T1000 (cell line): ENCODE data around the gene EPS8L2.
"Not testable (repeated sequence)": the region's sequence is repeated elsewhere in the genome, so short reads cannot be mapped to it uniquely, and the experiment has no call there.

Experiments used
- DNase-seq: peaks from one replicate; lab custom pipeline; 2025; ENCODE audit warnings: mixed read lengths; lab: John Stamatoyannopoulos, UW

Gene EPS8L2

DNA sequence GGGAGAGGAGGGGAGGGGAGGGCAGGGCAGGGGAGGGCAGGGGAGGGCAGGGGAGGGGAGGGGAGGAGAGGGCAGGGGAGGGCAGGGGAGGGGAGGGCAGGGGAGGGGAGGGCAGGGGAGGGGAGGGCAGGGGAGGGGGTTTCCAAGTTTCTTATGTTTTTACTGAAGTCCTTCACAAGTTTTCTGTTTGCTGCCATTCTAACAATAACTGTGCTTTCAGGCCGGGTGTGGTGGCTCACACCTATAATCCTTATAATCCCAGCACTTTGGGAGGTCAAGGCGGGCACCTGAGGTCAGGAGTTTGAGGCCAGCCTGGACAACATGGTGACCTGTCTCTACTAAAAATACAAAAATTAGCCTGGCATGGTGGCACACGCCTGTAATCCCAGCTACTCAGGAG lies 15.8 kb upstream of the EPS8L2 start:
- not testable (repeated sequence) for DNase-seq

- DNase-seq = no peak
These were observed 15.0 kb upstream of the EPS8L2 start for GRCh38 chr11:690738-691633.

GRCh38 chr11:691710-692590 lies 14.1 kb upstream of the EPS8L2 start:
- no peak for DNase-seq

- no peak for DNase-seq
These were observed 13.1 kb upstream of the EPS8L2 start for GRCh38 chr11:692824-693414.

GRCh38 chr11:693415-693831 lies 12.6 kb upstream of the EPS8L2 start:
- DNase-seq = no peak

DNA sequence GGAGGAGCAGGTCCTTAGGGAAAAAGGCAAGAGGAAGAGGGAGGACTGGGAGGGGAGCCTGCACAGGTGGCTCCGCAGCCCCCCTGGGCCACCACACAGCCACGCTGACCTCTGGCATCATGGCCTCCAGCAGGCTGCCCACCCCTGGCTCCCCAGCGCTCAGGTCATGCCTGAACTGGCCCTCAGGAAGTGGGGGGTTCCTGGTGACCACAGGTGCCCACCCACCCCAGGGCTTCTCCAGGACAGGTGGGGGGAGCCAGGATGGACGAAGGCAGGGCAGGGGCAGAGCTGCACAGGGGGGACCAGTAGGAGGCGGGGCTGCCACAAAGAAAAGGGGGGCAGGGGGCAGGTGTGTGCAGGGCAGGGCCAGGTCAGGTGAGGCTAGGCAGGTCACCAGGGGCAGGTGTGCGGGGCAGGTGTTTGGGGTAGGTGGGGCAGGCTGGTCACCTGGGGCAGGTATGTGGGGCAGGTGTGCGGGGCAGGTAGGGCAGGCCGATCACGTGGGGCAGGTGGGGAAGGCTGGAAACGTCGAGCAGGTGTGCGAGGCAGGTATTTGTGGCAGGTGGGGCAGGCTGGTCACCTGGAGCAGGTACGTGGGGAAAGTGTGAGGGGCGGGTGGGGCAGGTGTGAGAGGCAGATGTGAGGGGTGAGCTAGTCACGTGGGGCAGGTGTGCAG lies 12.0 kb upstream of the EPS8L2 start:
- no peak for DNase-seq

DNA sequence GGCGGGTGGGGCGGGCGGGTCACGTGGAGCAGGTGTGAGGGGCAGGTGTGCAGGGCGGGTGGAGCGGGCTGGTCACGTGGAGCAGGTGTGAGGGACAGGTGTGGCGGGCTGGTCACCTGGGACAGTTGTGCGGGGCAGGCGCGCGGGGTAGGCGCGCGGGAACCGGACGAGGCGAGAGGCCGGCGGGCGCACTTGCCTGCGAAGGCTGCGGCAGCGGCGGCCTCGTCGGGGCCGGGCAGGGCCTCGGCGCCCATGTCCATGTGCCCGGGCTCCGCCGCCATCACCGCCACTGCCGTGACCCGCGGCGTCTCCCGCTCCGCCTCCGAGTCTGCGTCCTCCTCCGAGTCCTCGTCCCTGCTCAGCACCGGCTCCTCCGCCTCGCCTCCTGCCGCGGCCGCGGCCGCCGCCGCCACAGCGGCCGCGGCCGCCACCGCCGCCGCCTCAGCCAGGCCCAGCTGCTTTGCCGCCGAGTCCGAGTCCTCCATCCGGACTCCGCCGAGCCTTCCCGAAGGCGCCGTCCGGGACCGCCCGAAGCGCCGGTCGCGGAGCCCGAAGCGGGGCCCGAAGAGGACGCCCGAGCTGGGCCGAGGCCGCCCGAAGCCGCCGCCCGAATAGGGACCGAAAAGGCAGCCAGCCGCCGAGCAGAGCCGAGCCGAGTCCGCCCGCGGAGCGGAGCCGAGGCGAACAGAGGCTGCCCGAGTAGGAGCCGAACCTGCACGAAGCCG lies 11.3 kb upstream of the EPS8L2 start, which contains the start of gene DEAF1:
Gene DEAF1 (minus strand): TSS at position 660 of the 725 bp plus-strand sequence. CDS start 175 bp downstream, at position 485.
- DNase-seq = peak; percentile 96

DNA sequence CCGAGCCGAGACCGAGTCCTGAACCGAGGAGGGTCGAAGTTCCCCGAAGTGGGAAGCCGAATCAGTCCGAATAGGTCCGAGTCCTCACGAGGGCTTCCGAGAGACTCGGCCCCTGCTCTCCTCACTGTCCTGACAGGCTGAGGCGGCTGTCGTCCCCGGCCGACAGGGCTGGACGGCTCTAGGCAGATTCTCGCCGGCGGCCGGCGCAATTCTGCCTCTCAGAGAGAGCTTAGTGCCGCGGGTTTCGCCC lies 10.8 kb upstream of the EPS8L2 start:
- no peak for DNase-seq

DNA sequence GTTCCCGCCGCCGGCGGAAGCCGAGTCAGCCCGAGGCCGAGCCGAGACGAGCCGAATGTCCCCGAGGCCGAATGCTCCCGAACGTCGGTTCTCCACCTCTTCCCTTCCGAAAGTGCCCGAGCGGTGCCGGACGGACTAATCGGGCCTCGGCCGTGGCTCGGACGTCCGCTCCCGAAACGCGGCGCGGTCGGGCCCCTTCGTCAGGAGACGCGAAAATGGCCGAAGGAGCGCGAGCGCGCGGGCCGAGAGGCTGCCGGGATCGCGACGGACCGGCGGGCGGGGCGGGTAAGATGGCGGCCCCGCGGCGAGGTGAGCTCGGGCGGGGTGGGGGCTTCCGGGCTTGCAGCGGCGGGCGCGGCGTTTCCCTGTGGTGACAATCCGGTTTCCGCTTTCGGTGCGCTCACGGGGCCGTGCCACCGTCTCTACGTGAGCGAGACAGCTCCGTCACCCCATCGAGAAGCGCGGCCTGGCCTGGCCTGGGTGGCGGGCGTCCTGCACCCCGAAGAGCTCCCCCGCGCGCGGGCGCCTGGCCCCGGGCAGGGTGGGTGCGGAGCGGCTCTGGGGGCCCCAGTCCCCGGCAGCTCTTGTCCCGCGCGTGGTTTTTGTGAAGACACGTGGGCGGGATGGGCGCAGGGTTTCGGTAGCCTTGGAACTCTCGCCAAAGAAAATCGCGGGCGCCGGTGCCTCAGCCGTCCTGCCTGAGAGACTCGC lies 10.3 kb upstream of the EPS8L2 start, which contains the start of gene TMEM80:
Gene TMEM80 (plus strand): TSS at position 279 of the 711 bp plus-strand sequence. CDS start 12 bp downstream, at position 291.
- peak; percentile 94 for DNase-seq

- DNase-seq = no peak
These were observed 9.0 kb upstream of the EPS8L2 start for GRCh38 chr11:696955-697491.

DNA sequence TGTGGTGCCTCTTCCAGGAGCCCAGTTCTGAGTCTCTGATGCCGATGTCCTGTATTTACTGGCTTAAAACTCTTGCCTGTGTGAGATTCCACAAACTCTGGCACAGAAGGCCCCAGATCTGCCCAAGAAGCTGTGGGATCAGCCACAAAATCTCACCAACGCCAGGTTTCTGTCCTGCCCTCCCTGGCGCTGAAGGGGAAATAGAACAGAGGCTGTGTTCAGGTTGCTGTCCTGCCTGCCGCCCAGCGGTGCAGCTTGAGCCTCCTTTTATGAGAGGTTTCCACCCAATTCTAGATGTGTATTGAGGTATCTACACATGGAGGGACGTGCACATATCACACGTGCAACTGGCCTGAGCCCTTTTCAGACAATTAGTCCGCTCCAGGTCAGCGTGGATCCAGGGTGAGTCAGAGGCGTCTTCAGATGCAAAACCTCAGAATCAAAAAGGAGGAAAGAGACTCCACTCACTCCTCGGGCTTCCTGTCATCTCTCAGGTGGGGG lies 8.2 kb upstream of the EPS8L2 start:
- no peak for DNase-seq

DNA sequence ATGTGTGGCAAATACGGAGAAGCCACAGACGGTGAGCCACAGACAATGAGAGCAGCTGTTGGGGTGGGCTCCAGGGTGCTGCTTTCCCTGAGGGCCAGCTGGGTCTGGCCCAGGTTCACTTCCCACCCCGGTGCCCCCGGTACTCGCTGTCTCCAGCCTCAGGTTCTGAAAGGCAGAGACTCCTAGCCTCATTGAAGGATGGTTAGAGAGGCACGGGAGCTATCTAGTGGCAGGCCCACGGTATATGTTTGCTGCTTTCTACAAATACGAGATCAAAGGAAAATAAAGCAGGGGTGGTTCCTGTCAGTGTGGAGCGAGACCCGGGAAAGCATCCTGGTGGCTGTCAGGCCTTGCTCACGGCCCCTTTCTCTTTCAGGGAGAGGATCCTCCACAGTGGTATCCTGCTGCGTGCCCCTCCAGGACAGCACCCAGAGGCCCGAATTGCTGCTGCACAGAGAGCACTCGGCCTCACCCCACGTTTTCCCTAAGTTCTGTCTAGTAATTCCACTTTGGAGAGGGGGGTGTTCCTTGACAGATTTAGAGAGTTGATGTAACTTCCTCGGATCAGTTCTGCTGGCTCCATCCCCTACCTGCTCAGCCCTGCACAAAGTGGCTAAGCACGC lies 7.4 kb upstream of the EPS8L2 start:
- DNase-seq = no peak

GRCh38 chr11:699116-699508 lies 6.9 kb upstream of the EPS8L2 start:
- DNase-seq = no peak

GRCh38 chr11:699753-700152 lies 6.3 kb upstream of the EPS8L2 start:
- DNase-seq = no peak

DNA sequence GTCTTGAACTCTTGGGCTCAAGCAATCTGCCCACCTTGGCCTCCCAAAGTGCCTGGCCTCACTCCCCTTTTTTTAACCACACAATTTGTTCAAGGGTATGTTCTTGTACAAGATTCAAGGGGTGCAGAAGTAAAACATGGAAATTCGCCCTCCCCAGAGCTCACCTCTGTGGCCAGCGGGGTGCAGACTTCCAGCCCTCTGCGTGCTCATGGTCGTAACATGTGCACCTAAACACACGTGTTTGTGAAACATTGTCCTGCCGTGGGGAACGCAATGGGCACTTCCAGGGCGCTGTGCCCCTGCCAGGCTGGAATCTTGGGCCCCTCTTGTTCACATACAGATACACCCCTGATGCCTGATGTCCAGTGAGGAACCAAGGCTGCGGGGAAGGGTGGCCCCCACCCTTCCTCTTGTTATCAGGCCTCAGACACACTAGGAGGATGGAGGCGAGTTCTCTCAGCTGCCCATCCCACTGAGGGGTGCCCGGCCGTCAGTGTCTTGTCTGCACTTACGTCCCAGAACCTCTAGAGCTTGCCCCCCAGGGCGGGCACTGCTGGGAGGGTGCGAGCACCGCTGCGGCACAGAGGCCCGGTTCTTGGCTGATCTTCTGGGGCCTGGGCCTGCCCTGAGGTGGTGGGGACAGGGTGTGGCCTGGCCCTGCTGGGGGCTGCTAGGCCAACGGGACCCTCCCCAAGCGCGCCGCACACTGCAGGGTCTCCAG lies 4.1 kb upstream of the EPS8L2 start:
- no peak for DNase-seq

- no peak for DNase-seq
These were observed 3.3 kb upstream of the EPS8L2 start for GRCh38 chr11:702462-703461.

- DNase-seq = no peak
These were observed 2.5 kb upstream of the EPS8L2 start for GRCh38 chr11:703506-703905.

- DNase-seq = no peak
These were observed 1.8 kb upstream of the EPS8L2 start for GRCh38 chr11:704228-704674.
